ENCODE data around the gene RNASEH2C. TPM values are rescaled to one million over a fixed set of nuclear protein-coding genes. Genes with fewer than 3 reads are reported as not detected.
"Not testable (repeated sequence)": the region's sequence is repeated elsewhere in the genome, so short reads cannot be mapped to it uniquely, and the experiment has no call there.

RNASEH2C gene
- total RNA-seq, 2 donors from 2014 or later: 87.3 to 138 TPM

GRCh38 chr11:65695459-65696241, 24.9 kb downstream of the RNASEH2C start:
- no peak for DNase-seq (ENCODE audit: low spot score)
- Mint-ChIP-seq H3K27me3 (peaks cover 0 to 8% of the 10 kb centered on the region in 2 donors), H3K4me3 (no peak overlapping the region), H3K36me3 (no peaks in the 10 kb centered on the region), H3K4me1 (ENCODE audit: low read depth in 2 of 2) (peaks cover 8 to 18% of the 10 kb centered on the region in 2 donors), H3K27ac (peak overlapping the region; percentile 10 to 76), H3K9me3 (no peaks in the 10 kb centered on the region)
- no peak for ATAC-seq

- no peaks in the 10 kb centered on the region for H3K36me3 Mint-ChIP-seq
- H3K27ac Mint-ChIP-seq: peak overlapping the region in 1 of 2 donors; percentile 76
- ATAC-seq: no peak
- no peaks in the 10 kb centered on the region for H3K27me3 Mint-ChIP-seq
- H3K4me3 Mint-ChIP-seq: no peak overlapping the region
- DNase-seq (ENCODE audit: low spot score): no peak
- peaks cover 8 to 18% of the 10 kb centered on the region in 2 donors for H3K4me1 Mint-ChIP-seq (ENCODE audit: low read depth in 2 of 2)
- H3K9me3 Mint-ChIP-seq: no peaks in the 10 kb centered on the region
Observed at GRCh38 chr11:65692367-65692766, 28.2 kb downstream of the RNASEH2C start.

- not testable (repeated sequence) for H3K27me3 Mint-ChIP-seq; H3K36me3 Mint-ChIP-seq; H3K27ac Mint-ChIP-seq; DNase-seq (ENCODE audit: low spot score); H3K4me3 Mint-ChIP-seq; H3K9me3 Mint-ChIP-seq; ATAC-seq
- peaks cover 8 to 18% of the 10 kb centered on the region in 2 donors for H3K4me1 Mint-ChIP-seq (ENCODE audit: low read depth in 2 of 2)
Observed at GRCh38 chr11:65691847-65692246, 28.8 kb downstream of the RNASEH2C start.

GRCh38 chr11:65685981-65686380, 34.6 kb downstream of the RNASEH2C start:
- no peaks in the 10 kb centered on the region for H3K4me1 Mint-ChIP-seq (ENCODE audit: low read depth in 2 of 2)
- H3K9me3 Mint-ChIP-seq: no peaks in the 10 kb centered on the region
- no peak for DNase-seq (ENCODE audit: low spot score)
- no peaks in the 10 kb centered on the region for H3K36me3 Mint-ChIP-seq
- no peak overlapping the region for H3K4me3 Mint-ChIP-seq
- no peak for ATAC-seq
- H3K27ac Mint-ChIP-seq: no peak overlapping the region
- H3K27me3 Mint-ChIP-seq: no peaks in the 10 kb centered on the region

- H3K27me3 Mint-ChIP-seq; DNase-seq (ENCODE audit: low spot score); ATAC-seq; H3K4me1 Mint-ChIP-seq (ENCODE audit: low read depth in 2 of 2); H3K9me3 Mint-ChIP-seq; H3K4me3 Mint-ChIP-seq; H3K36me3 Mint-ChIP-seq: not testable (repeated sequence)
- peak overlapping the region in 1 of 2 donors; percentile 41 for H3K27ac Mint-ChIP-seq
Observed at GRCh38 chr11:65683480-65683879, 37.1 kb downstream of the RNASEH2C start.

- ATAC-seq: no peak
- H3K4me3 Mint-ChIP-seq: no peak overlapping the region
- no peak for DNase-seq (ENCODE audit: low spot score)
- H3K9me3 Mint-ChIP-seq: no peaks in the 10 kb centered on the region
- H3K4me1 Mint-ChIP-seq (ENCODE audit: low read depth in 2 of 2): no peaks in the 10 kb centered on the region
- no peaks in the 10 kb centered on the region for H3K36me3 Mint-ChIP-seq
- no peaks in the 10 kb centered on the region for H3K27me3 Mint-ChIP-seq
- H3K27ac Mint-ChIP-seq: no peak overlapping the region
Observed at GRCh38 chr11:65680192-65680743, 40.3 kb downstream of the RNASEH2C start.

- Mint-ChIP-seq H3K9me3 (no peaks in the 10 kb centered on the region), H3K27me3 (no peaks in the 10 kb centered on the region), H3K4me1 (ENCODE audit: low read depth in 2 of 2) (no peaks in the 10 kb centered on the region), H3K4me3 (no peak overlapping the region), H3K27ac (no peak overlapping the region), H3K36me3 (no peaks in the 10 kb centered on the region)
- DNase-seq (ENCODE audit: low spot score) (no peak), ATAC-seq (no peak)
Observed at GRCh38 chr11:65672982-65673381, 47.6 kb downstream of the RNASEH2C start.

GRCh38 chr11:65672180-65672860, 48.3 kb downstream of the RNASEH2C start:
- ATAC-seq (no peak), DNase-seq (ENCODE audit: low spot score) (no peak)
- H3K27me3 Mint-ChIP-seq: no peaks in the 10 kb centered on the region
- H3K4me3 Mint-ChIP-seq: no peak overlapping the region
- no peak overlapping the region for H3K27ac Mint-ChIP-seq
- H3K36me3 Mint-ChIP-seq: no peaks in the 10 kb centered on the region
- no peaks in the 10 kb centered on the region for H3K4me1 Mint-ChIP-seq (ENCODE audit: low read depth in 2 of 2)
- no peaks in the 10 kb centered on the region for H3K9me3 Mint-ChIP-seq

Other genes starting within 250 kb of the RNASEH2C start
- 1,000 to 10,000 TPM; 6,610 to 7,236 TPM for gene MALAT1, start 221.8 kb downstream of the RNASEH2C start, total RNA-seq
- gene SCYL1, start 195.7 kb downstream of the RNASEH2C start, total RNA-seq: 100 to 1,000 TPM in 1 of 2 donors, 10 to 100 TPM in 1; 84.5 to 112 TPM
- gene LTBP3, start 162.4 kb downstream of the RNASEH2C start, total RNA-seq: 10 to 100 TPM; 42.3 to 60.2 TPM
- 10 to 100 TPM; 55.8 to 89.3 TPM for gene ZNRD2, start 150.3 kb downstream of the RNASEH2C start, total RNA-seq
- 10 to 100 TPM; 38.0 to 71.5 TPM for gene FAM89B, start 148.3 kb downstream of the RNASEH2C start, total RNA-seq
- 100 to 1,000 TPM; 156 to 188 TPM for gene EHBP1L1, start 144.7 kb downstream of the RNASEH2C start, total RNA-seq
- 1 to 10 TPM; 2.3 to 2.8 TPM for gene KCNK7, start 125.0 kb downstream of the RNASEH2C start, total RNA-seq
- gene MAP3K11, start 106.6 kb downstream of the RNASEH2C start, total RNA-seq: 10 to 100 TPM; 81.1 to 83.3 TPM
- gene PCNX3, start 105.0 kb downstream of the RNASEH2C start, total RNA-seq: 10 to 100 TPM; 65.1 to 96.9 TPM
- 100 to 1,000 TPM; 139 to 140 TPM for gene SIPA1, start 82.7 kb downstream of the RNASEH2C start, total RNA-seq
- gene RELA, start 57.9 kb downstream of the RNASEH2C start, total RNA-seq: 10 to 100 TPM; 85.2 to 96.4 TPM
- 10 to 100 TPM; 77.5 to 82.9 TPM for gene KAT5, start 8.5 kb downstream of the RNASEH2C start, total RNA-seq
- gene AP5B1, start 60.2 kb upstream of the RNASEH2C start, total RNA-seq: 10 to 100 TPM; 15.8 to 25.4 TPM
- gene OVOL1, start 66.3 kb upstream of the RNASEH2C start, total RNA-seq: not detected
- 1 to 10 TPM in 1 of 2 donors, under 1 TPM in 1; 0.52 to 1.0 TPM for gene SNX32, start 113.2 kb upstream of the RNASEH2C start, total RNA-seq
- 1,000 to 10,000 TPM; 1,401 to 1,644 TPM for gene CFL1, start 137.4 kb upstream of the RNASEH2C start, total RNA-seq
- 100 to 1,000 TPM in 1 of 2 donors, 10 to 100 TPM in 1; 85.7 to 109 TPM for gene MUS81, start 139.6 kb upstream of the RNASEH2C start, total RNA-seq
- 10 to 100 TPM in 1 of 2 donors, 1 to 10 TPM in 1; 7.5 to 10.6 TPM for gene EFEMP2, start 152.0 kb upstream of the RNASEH2C start, total RNA-seq
- 100 to 1,000 TPM; 124 to 886 TPM for gene CTSW, start 159.0 kb upstream of the RNASEH2C start, total RNA-seq
- 100 to 1,000 TPM in 1 of 2 donors, 10 to 100 TPM in 1; 76.6 to 157 TPM for gene FIBP, start 167.7 kb upstream of the RNASEH2C start, total RNA-seq
- 10 to 100 TPM; 44.6 to 89.8 TPM for gene CCDC85B, start 169.9 kb upstream of the RNASEH2C start, total RNA-seq
- gene FOSL1, start 179.6 kb upstream of the RNASEH2C start, total RNA-seq: 10 to 100 TPM in 1 of 2 donors, 1 to 10 TPM in 1; 7.9 to 18.1 TPM
- gene C11orf68, start 198.3 kb upstream of the RNASEH2C start, total RNA-seq: 10 to 100 TPM; 15.4 to 24.7 TPM
- gene DRAP1, start 198.6 kb upstream of the RNASEH2C start, total RNA-seq: 10 to 100 TPM; 88.5 to 95.6 TPM
- not detected for gene TSGA10IP, start 224.7 kb upstream of the RNASEH2C start, total RNA-seq
- 100 to 1,000 TPM in 1 of 2 donors, 10 to 100 TPM in 1; 72.9 to 107 TPM for gene SART1, start 240.9 kb upstream of the RNASEH2C start, total RNA-seq